ENCODE measurements around the gene ADAMTS17.

The ADAMTS17 gene

GRCh38 chr15:100252779-100253417, 88.9 kb downstream of the ADAMTS17 start:
- TF ChIP-seq, protein P1, sequence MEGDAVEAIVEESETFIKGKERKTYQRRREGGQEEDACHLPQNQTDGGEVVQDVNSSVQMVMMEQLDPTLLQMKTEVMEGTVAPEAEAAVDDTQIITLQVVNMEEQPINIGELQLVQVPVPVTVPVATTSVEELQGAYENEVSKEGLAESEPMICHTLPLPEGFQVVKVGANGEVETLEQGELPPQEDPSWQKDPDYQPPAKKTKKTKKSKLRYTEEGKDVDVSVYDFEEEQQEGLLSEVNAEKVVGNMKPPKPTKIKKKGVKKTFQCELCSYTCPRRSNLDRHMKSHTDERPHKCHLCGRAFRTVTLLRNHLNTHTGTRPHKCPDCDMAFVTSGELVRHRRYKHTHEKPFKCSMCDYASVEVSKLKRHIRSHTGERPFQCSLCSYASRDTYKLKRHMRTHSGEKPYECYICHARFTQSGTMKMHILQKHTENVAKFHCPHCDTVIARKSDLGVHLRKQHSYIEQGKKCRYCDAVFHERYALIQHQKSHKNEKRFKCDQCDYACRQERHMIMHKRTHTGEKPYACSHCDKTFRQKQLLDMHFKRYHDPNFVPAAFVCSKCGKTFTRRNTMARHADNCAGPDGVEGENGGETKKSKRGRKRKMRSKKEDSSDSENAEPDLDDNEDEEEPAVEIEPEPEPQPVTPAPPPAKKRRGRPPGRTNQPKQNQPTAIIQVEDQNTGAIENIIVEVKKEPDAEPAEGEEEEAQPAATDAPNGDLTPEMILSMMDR (conservative IDR thresholded peaks at IDR 0.05; ENCODE audit: low read length) = no peak
- no peak for DNase-seq (ENCODE audit: low read depth)

DNA sequence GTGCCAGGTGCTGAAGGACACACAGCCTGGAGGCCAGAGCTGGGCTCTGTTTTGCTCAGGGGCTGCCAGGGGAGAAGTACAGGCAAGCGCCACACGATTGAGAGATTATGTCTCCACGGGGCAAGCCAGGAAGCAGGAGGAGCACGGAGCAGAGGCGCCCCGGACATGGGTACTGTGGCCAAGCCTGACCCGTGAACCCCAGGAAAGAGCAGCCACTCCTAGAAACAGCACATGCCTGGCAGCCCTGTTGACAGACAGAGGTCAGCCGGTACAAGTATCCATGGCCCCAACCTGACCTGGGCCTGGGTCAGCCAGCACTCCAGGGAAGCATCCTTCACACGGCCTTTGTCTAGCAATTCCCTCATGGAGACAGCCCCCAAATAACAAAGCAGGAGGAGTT, 89.4 kb downstream of the ADAMTS17 start:
- DNase-seq (ENCODE audit: low read depth) = no peak
- no peak overlapping the region for H3K4me3 ChIP-seq (ENCODE audit: low read length)
- TF ChIP-seq, protein P1 (conservative IDR thresholded peaks at IDR 0.05; ENCODE audit: low read length) = no peak

More at GRCh38 chr15:100252779-100253417, 88.9 kb downstream of the ADAMTS17 start:
- no peak overlapping the region for H3K4me3 ChIP-seq (ENCODE audit: low read length)

- no peak overlapping the region for H3K4me3 ChIP-seq (ENCODE audit: low read length)
- TF ChIP-seq, protein P1 (conservative IDR thresholded peaks at IDR 0.05; ENCODE audit: low read length) = no peak
- DNase-seq (ENCODE audit: low read depth) = no peak
These were observed 91.5 kb downstream of the ADAMTS17 start for GRCh38 chr15:100250176-100250800.

GRCh38 chr15:100249096-100249815, 92.5 kb downstream of the ADAMTS17 start:
- TF ChIP-seq, protein P1 (conservative IDR thresholded peaks at IDR 0.05; ENCODE audit: low read length) = no peak
- H3K4me3 ChIP-seq (ENCODE audit: low read length) = no peak overlapping the region
- no peak for DNase-seq (ENCODE audit: low read depth)

- TF ChIP-seq, protein P1 (conservative IDR thresholded peaks at IDR 0.05; ENCODE audit: low read length) = no peak
- no peak overlapping the region for H3K4me3 ChIP-seq (ENCODE audit: low read length)
- DNase-seq (ENCODE audit: low read depth) = no peak
These were observed 93.5 kb downstream of the ADAMTS17 start for GRCh38 chr15:100248236-100248635.

DNA sequence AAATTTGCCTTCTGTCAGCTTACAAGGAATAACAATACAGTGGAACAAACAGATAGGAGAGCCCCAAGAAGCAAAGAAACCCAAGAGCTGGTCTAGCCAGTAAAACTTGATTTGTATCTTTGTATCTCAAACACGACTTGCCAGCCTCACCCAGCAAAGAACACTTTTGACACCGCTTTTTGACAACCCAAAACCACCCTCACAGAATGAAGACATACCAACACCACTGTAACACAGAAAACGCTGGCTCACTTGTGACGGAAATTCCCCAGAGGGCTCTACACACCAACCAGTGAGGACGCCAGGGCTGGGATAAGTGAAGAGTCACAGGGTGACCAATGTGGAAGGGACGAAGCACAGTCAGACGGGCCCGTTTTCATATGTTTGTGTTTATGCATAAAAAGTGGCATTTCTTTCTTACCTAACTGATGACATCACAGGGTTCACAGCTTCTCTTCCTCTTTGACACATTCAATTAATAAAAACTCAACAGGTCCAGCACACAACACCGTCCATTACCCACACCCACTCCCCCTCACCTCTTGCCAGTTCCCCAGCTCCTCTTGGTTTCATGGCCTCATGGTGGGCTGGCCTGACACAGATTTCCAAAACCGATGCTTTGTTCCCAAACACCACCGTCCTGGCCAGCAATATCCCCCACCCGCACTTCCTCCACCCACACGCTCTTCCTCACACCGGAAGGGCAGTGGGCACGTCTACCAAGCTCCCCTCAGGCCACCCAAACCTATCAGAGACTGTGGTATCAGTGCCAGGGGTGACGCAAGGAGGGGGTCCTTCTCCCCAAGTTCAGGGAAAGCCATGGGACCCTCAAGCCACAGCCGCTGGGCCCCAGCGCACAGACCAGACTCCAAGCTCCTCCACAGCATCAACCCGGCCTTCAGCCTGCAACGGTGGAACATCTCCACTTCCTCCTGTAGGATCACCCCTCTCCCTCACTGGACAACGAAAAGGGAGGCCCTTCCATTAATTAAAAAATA, 94.2 kb downstream of the ADAMTS17 start:
- TF ChIP-seq, protein P1 (conservative IDR thresholded peaks at IDR 0.05; ENCODE audit: low read length) = no peak
- no peak overlapping the region for H3K4me3 ChIP-seq (ENCODE audit: low read length)
- DNase-seq (ENCODE audit: low read depth) = no peak
